ENCODE results near the gene FSD1.

DNA sequence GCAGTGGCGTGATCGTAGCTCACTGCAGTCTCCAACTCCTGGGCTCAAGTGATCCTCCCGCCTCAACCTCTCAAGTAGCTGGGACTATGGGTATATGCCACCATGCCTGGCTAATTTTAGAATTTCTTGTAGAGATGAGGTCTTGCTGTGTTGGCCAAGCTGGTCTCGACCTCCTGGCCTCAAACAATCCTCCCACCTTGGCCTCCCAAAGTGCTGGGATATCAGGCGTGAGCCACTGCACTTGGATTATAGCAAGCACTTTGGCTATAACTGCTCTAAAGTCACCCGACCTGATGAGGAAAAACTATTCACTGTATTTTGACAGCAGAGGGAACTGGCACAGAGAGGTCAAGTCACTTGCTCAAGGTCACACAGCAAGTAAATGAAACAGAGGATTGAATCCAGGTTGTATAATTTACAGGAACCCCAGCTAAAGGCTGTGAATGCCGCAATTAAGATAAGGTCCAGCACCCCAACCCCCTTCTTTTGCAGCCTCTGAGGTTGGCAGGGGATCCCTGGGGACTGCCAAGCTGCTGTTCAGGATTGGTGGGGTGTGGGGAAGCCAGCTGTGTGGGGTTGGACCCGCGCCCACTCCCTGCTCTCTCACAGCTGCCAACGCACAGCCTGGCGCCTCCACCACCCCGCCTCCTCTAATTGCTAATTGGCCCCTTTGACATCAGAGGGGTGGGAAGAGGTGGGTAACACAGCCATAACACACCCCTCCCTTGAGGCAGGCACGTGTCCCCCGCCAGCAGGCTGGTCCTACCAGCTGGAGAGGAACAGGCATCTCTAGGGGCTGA, 8.2 kb upstream of the FSD1 start:
- TF ChIP-seq, protein P1, sequence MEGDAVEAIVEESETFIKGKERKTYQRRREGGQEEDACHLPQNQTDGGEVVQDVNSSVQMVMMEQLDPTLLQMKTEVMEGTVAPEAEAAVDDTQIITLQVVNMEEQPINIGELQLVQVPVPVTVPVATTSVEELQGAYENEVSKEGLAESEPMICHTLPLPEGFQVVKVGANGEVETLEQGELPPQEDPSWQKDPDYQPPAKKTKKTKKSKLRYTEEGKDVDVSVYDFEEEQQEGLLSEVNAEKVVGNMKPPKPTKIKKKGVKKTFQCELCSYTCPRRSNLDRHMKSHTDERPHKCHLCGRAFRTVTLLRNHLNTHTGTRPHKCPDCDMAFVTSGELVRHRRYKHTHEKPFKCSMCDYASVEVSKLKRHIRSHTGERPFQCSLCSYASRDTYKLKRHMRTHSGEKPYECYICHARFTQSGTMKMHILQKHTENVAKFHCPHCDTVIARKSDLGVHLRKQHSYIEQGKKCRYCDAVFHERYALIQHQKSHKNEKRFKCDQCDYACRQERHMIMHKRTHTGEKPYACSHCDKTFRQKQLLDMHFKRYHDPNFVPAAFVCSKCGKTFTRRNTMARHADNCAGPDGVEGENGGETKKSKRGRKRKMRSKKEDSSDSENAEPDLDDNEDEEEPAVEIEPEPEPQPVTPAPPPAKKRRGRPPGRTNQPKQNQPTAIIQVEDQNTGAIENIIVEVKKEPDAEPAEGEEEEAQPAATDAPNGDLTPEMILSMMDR (IDR thresholded peaks at IDR 0.05 in 8 of 11, conservative IDR thresholded peaks at IDR 0.05 in 3 of 11) = no peak
- TF ChIP-seq POLR2AphosphoS5 (IDR thresholded peaks at IDR 0.05) = no peak

All from spleen (tissue), 7 donors.